Lung (tissue), 12 donors: Measurements from ENCODE around the gene PREPL. TPM values are rescaled to one million over a fixed set of nuclear protein-coding genes. Genes with fewer than 3 reads are reported as not detected.
A peak's percentile ranks its signal among the peaks of the same experiment; 100 is the strongest.

Experiments used
- ATAC-seq: fragments of 200-7000 bp; cut with Tn5 transposase; one replicate; pipeline ENCODE4 v1.9.1; 2020; ENCODE audit warnings: moderate number of reproducible peaks; ENCODE audit not compliant: insufficient read depth, low FRiP score
- DNase-seq, 3 donors: peaks; one replicate each; pipeline ENCODE4 v3.0.0-alpha.2; 2013 to 2017
- H3K27ac ChIP-seq, 2 donors: one replicate each; pipeline ENCODE4 v1.5.1; 2013; ENCODE audit warnings: mild to moderate bottlenecking in 2 of 2, moderate library complexity in 2 of 2, control low read depth in 1 of 2, inconsistent platforms in 1 of 2, low read depth in 1 of 2, low read length in 1 of 2
- H3K27me3 ChIP-seq, 3 donors: one replicate each; pipeline ENCODE4 v1.5.1; 2013; ENCODE audit warnings: low read length in 2 of 3; ENCODE audit not compliant: control insufficient read depth in 3 of 3, insufficient read depth in 3 of 3
- H3K36me3 ChIP-seq, 4 donors: one replicate each; pipeline ENCODE4 v1.5.1; 2013; ENCODE audit warnings: low read length in 4 of 4, mild to moderate bottlenecking in 1 of 4, moderate library complexity in 1 of 4; ENCODE audit not compliant: control insufficient read depth in 4 of 4, insufficient read depth in 4 of 4
- H3K4me1 ChIP-seq, 5 donors: one replicate each; pipeline ENCODE4 v1.5.1; 2013; ENCODE audit warnings: low read length in 5 of 5, mild to moderate bottlenecking in 2 of 5, moderate library complexity in 1 of 5; ENCODE audit not compliant: control insufficient read depth in 5 of 5, insufficient read depth in 5 of 5
- H3K4me3 ChIP-seq: one replicate; pipeline ENCODE4 v1.5.1; 2013; ENCODE audit warnings: mild to moderate bottlenecking, control low read depth, moderate library complexity
- H3K9ac ChIP-seq, 2 donors: one replicate each; pipeline ENCODE4 v1.5.1; 2013; ENCODE audit warnings: low read length in 2 of 2, control low read depth in 1 of 2; ENCODE audit not compliant: insufficient read depth in 1 of 2
- H3K9me3 ChIP-seq, 4 donors: one replicate each; pipeline ENCODE4 v1.5.1; 2013; ENCODE audit warnings: low read length in 3 of 4, mild to moderate bottlenecking in 1 of 4, moderate library complexity in 1 of 4; ENCODE audit not compliant: control insufficient read depth in 4 of 4, insufficient read depth in 3 of 4
- WGBS, 2 donors: extraction: QIAGEN DNeasy Blood & Tissue Kit; methylation state at CpG; one replicate each; pipeline ENCODE4 v1.1.7; 2013; 5-methylcytosine and 5-hydroxymethylcytosine counted together
- polyA plus RNA-seq, 2 donors: library from polyadenylated mRNA; stranded (reverse); fragments of 200-250 nt; gene quantifications; one replicate each; pipeline ENCODE4 v1.2.1, GENCODE V29; 2013
- total RNA-seq, 2 donors: library from RNA; depleted of rRNA in 1 of 2; stranded (reverse); fragments of >200 nt in 1 of 2; gene quantifications; one replicate each; pipeline ENCODE4 v1.2.1, GENCODE V29; 2014 to 2021
- TF ChIP-seq, protein P1 (sequence below): IDR thresholded peaks from 2 replicates; pipeline ENCODE4 v1.5.1; 2012; ENCODE audit warnings: mild to moderate bottlenecking; ENCODE audit errors: control extremely low read depth, extremely low read depth
- donor health status: control.
- donor health status: control.
- donor health status: Bipolar disorder and iron deficiency.
- donor health status: healthy.
- donor health status: DM: yes; HTN: yes; CAD: no.

The PREPL gene
- total and polyA plus RNA-seq, 4 donors = 8.3 to 101 (median 28.4) TPM

DNA sequence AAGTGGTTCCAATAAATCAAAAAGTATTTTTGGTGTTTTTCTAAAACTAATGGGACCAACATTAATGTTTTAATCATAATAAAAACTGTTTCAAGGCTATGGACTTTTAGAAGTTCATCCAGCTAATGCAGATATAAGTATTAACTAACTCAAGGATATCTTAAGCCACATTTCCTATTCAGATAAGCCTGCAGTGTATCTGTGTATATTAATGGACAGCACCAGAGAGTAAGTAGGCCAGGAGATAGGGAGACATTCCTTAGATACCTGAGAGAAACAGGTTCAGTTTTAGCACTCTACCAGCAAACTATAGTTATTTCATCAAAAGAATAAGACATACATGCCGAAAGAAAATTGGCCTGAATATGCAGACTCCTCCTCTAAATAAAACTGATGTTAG, 27.3 kb downstream of the PREPL start:
- Histone ChIP-seq H3K9ac (no peak overlapping the region), H3K27me3 (no peaks in the 10 kb centered on the region), H3K27ac (no peak overlapping the region), H3K9me3 (no peaks in the 10 kb centered on the region), H3K4me1 (peaks cover 0 to 5% (median 2%) of the 10 kb centered on the region in 5 donors), H3K4me3 (no peak overlapping the region), H3K36me3 (peaks cover 16 to 44% (median 26%) of the 10 kb centered on the region in 4 donors)
- no peak for ATAC-seq
- no peak for DNase-seq
- TF ChIP-seq, protein P1, sequence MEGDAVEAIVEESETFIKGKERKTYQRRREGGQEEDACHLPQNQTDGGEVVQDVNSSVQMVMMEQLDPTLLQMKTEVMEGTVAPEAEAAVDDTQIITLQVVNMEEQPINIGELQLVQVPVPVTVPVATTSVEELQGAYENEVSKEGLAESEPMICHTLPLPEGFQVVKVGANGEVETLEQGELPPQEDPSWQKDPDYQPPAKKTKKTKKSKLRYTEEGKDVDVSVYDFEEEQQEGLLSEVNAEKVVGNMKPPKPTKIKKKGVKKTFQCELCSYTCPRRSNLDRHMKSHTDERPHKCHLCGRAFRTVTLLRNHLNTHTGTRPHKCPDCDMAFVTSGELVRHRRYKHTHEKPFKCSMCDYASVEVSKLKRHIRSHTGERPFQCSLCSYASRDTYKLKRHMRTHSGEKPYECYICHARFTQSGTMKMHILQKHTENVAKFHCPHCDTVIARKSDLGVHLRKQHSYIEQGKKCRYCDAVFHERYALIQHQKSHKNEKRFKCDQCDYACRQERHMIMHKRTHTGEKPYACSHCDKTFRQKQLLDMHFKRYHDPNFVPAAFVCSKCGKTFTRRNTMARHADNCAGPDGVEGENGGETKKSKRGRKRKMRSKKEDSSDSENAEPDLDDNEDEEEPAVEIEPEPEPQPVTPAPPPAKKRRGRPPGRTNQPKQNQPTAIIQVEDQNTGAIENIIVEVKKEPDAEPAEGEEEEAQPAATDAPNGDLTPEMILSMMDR = no peak
- 76 to 81% methylated on average over 1 of the region's 1 CpG for WGBS, 2 donors

DNA sequence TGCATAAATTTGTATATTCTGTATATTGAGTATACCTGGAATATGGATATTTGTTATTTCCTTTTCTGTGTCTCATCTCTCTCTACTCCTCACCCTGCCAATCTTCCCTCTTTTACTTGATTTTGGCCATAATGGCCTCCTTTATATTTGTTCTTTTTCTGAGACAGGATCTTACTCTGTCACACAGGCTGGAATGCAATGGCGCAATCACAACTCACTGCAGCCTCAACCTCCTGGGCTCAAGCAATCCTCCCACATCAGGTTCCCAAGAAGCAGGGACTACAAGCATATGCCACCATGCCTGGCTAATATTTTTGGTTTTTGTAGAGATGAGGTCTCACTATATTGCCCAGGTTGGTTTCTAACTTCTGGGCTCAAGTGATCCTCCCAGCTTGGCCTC, 30.5 kb downstream of the PREPL start:
- TF ChIP-seq, protein P1 = no peak
- no peaks in the 10 kb centered on the region for H3K9me3 ChIP-seq
- H3K4me3 ChIP-seq = no peak overlapping the region
- peaks cover 0 to 5% (median 2%) of the 10 kb centered on the region in 5 donors for H3K4me1 ChIP-seq
- H3K27me3 ChIP-seq = peaks cover 0 to 2% (median 0%) of the 10 kb centered on the region in 3 donors
- DNase-seq (peak in 1 of 3 donors; percentile 12), ATAC-seq (no peak)
- H3K9ac ChIP-seq = no peak overlapping the region
- H3K36me3 ChIP-seq = peaks cover 22 to 30% (median 22%) of the 10 kb centered on the region in 4 donors
- H3K27ac ChIP-seq = no peak overlapping the region
- 95 to 97% methylated on average over 1 of the region's 1 CpG for WGBS, 2 donors

DNA sequence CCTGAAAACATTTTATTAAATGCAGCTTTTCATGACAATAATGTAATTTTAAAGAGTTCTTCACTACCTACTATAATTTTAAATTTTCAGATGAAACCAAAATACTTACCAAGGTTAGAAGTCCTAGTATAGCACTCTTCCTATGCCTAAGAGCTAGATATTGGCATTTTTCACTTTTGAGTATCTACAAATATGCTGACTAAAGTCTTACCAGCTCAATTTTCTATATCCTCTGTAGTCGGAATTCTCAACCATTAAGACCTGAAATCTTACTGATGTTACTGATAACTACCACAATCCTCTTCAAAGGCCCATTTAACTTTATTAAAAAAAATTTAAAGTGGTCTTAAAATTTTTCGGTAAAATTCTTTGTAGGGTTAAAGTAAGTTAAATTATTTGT, 32.0 kb downstream of the PREPL start:
- H3K9me3 ChIP-seq = no peaks in the 10 kb centered on the region
- WGBS, 2 donors = 96 to 97% methylated on average over 2 of the region's 2 CpGs
- H3K4me1 ChIP-seq = peaks cover 0 to 17% (median 3%) of the 10 kb centered on the region in 5 donors
- TF ChIP-seq, protein P1 = no peak
- H3K27ac ChIP-seq = no peak overlapping the region
- ATAC-seq (no peak), DNase-seq (no peak)
- H3K27me3 ChIP-seq = peaks cover 0 to 2% (median 0%) of the 10 kb centered on the region in 3 donors
- H3K36me3 ChIP-seq = peaks cover 21 to 30% (median 24%) of the 10 kb centered on the region in 4 donors
- H3K9ac ChIP-seq = no peak overlapping the region
- no peak overlapping the region for H3K4me3 ChIP-seq

DNA sequence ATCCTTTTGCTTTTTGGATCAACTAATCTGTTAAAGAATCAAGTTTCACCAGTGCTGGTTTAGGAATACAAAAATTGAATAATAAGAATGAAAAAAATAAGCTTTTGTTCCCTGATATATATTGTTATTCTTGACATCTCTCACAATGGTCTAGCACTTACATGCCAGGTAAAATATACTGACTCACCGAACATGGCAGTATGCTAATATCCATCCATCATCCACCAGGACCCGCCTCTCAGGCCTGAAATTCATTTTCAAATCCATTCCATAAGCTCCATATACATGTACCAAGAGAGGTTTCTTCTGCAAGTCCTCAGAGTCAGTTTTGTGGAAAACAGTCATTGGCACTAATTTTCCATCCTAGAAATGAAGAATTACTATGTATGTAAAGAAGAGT, 32.5 kb downstream of the PREPL start:
- WGBS, 2 donors = 87 to 100% methylated on average over 2 of the region's 2 CpGs
- no peak overlapping the region for H3K4me3 ChIP-seq
- TF ChIP-seq, protein P1 = no peak
- H3K9me3 ChIP-seq = no peaks in the 10 kb centered on the region
- peaks cover 21 to 34% (median 26%) of the 10 kb centered on the region in 4 donors for H3K36me3 ChIP-seq
- H3K27ac ChIP-seq = no peak overlapping the region
- DNase-seq = no peak
- no peak overlapping the region for H3K9ac ChIP-seq
- ATAC-seq = no peak
- H3K4me1 ChIP-seq = peaks cover 0 to 14% (median 3%) of the 10 kb centered on the region in 5 donors
- H3K27me3 ChIP-seq = peaks cover 0 to 2% (median 0%) of the 10 kb centered on the region in 3 donors
